HG02970 (cell line): ENCODE measurements around the gene WBP1.
"Not testable (repeated sequence)": the region's sequence is repeated elsewhere in the genome, so short reads cannot be mapped to it uniquely, and the experiment has no call there.

Experiments used
- ATAC-seq: cut with Tn5 transposase; IDR thresholded peaks from one replicate; pipeline ENCODE4 v1.9.1; 2021; ENCODE audit warnings: mild to moderate bottlenecking, moderate library complexity, moderate number of reproducible peaks; ENCODE audit not compliant: unreplicated experiment, low FRiP score

The WBP1 gene

GRCh38 chr2:74481431-74481830 is 23.2 kb downstream of the WBP1 start:
- ATAC-seq, result no peak

- peak; percentile 37 for ATAC-seq
Measured at GRCh38 chr2:74481961-74482800, 23.9 kb downstream of the WBP1 start.

GRCh38 chr2:74482801-74483674 is 24.8 kb downstream of the WBP1 start, which contains the start of the genes CCDC142 and TTC31:
Gene CCDC142, minus strand, starts transcription at chr2:74482998. Its CDS starts 161 bp downstream, at chr2:74482837.
Gene TTC31, plus strand, starts transcription at chr2:74483081. Its CDS starts 15 bp downstream, at chr2:74483096.
- peak; percentile 86 for ATAC-seq

GRCh38 chr2:74483675-74484164 is 25.5 kb downstream of the WBP1 start:
- not testable (repeated sequence) for ATAC-seq

GRCh38 chr2:74486141-74486540 is 27.9 kb downstream of the WBP1 start:
- no peak for ATAC-seq

- ATAC-seq, result no peak
Measured at GRCh38 chr2:74488643-74489481, 30.6 kb downstream of the WBP1 start.

GRCh38 chr2:74489906-74490305 is 31.7 kb downstream of the WBP1 start:
- no peak for ATAC-seq

GRCh38 chr2:74491648-74492544 is 33.7 kb downstream of the WBP1 start:
- ATAC-seq, result no peak

GRCh38 chr2:74493546-74493945 is 35.3 kb downstream of the WBP1 start:
- ATAC-seq, result no peak

GRCh38 chr2:74495440-74495839 is 37.2 kb downstream of the WBP1 start:
- no peak for ATAC-seq

- ATAC-seq, result no peak
Measured at GRCh38 chr2:74496997-74497776, 38.9 kb downstream of the WBP1 start.

GRCh38 chr2:74497777-74498499 is 39.7 kb downstream of the WBP1 start:
- no peak for ATAC-seq

GRCh38 chr2:74498500-74499266 is 40.4 kb downstream of the WBP1 start:
- ATAC-seq, result no peak

- ATAC-seq, result no peak
Measured at GRCh38 chr2:74499267-74499939, 41.2 kb downstream of the WBP1 start, which contains the start of gene LBX2. Gene LBX2, minus strand, starts transcription at chr2:74499603. Its CDS starts 66 bp downstream, at chr2:74499537.

GRCh38 chr2:74499940-74500577 is 41.8 kb downstream of the WBP1 start:
- no peak for ATAC-seq

GRCh38 chr2:74500578-74500946 is 42.3 kb downstream of the WBP1 start:
- ATAC-seq, result no peak
